CD4-positive, alpha-beta T cell treated with Interleukin-17A for 4 hours (primary cell): ENCODE results near the gene LRRC27.

Source experiments
- DNase-seq: peaks from one replicate; pipeline ENCODE4 v3.0.0-alpha.2; 2020; ENCODE audit warnings: mixed read lengths

The LRRC27 gene

DNA sequence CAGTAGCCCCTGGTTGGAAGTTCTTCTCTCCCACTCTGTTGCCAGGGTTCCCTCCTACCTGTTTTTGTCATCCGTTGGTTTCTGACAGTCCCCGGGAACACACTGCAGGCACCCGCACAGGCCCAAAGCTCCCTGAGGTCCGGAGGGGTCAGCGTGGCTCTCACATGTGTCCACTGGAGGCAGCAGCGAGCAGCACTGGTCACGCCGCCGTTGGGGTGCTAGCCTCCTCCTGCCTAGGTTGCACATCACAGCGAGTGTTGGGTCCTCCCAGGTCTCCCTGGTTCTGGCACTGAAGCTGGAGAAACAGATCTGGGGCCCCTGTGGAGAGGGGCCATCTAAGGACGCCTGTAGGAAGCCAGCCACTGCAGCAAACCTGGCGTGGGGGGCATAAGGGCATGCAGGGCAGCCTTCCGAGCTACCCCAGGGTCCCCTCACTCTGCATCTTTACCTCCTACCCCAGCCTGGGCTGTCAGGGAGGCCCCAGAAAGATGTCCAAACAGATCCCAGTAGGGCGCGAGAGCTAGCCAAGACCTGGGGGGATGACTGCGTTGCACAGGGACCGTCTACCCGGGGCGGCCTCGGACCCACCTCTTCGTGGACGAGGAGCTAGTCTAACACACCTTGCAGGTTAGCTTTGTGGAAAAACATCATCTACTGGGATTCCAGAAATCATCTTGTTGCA, 28.9 kb downstream of the LRRC27 start:
- peak; percentile 48 for DNase-seq

DNA sequence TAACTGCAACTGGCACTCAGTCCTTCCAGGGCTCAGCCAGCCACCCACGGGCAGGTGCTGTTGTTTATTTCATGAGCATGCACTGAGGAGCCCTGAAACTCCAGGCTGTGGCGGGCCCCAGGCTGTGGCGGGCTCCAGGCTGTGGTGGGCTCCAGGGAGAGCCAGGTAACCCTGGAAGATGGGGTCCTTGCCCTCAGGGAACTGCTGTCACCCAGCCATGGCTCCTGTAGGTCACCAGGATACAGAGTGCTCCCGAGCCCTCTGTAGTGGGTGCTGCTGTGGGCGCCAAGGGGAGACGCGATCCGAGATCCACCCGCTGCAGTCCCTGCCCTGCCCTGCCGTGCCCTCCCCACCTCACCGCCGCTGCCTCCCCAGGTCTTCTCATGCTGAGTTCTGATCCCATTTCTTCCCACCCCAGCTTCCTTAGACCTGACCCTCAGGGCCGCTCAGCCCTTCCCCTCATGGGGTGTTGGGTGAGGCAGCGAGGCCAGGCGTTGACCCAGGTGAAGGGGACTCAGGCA, 29.6 kb downstream of the LRRC27 start:
- DNase-seq: no peak

DNA sequence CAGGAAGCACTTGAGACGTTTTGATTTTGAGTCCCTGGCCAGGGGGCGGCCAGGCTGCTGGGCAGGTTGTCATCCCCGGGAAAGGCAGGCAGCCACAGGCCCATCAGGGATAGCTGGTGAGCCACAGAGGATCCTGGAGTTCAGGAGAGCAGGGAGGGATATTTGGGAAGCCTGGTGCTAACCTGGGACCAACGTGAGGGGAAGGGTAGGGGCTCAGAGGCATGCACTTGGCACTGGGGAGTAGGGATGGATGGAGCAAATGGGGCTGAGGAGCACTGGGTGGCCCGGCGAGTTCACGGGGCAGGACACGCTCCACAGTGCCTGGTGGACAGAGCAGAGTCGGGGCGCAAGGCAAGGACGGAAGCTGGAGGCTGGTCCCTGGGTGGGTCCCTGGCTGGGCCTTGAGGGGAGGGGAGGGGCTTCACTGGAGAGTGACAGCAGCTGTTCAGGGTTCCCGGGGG, 30.2 kb downstream of the LRRC27 start:
- DNase-seq: no peak

DNA sequence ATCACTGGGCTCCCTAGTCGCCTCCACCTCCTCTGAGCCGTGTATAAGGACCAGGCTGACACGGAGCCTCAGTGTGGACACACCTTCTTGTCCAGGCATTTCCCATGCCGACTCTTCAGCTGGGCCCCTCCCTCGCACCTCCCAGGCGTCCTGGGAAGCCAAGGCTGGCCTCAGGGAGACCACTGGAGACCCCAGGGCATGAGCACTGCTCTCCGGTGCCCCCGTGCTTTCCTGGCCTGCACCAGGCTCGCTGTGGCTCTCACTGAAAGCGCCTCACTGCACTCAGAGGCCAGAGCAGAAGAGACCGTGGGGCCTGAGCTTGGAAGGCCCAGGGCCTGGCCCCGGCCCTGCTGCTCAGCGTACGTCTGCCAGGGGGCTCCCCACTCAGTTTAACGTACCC, 31.4 kb downstream of the LRRC27 start:
- DNase-seq: no peak

DNA sequence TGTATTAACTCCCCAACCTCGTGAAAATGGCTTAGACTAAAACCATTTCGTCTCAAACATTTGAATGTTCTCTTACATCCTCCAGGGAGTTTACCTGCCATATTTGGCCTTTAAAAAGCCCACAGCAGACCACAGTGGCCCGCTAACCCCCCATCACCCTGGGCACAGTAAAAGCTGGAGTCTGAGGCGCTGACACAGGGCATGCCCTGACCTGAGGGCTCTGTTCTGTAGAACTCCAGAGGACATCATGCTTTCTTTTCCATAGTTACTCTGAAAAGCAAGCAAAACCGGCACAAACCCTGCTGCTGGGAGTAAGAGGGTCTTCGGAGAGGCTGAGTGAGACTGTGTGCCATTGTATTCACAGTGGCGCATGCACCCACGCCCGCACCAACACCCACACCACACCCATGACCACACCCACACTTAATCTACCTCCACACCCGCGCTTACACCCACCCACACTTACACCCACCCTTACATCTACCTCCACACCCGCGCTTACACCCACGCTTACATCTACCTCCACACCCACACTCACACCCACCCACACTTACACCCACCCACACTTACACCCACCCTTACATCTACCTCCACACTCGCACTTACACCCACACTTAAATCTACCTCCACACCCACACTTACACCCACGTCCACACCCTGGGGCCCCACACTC, 32.1 kb downstream of the LRRC27 start:
- peak; percentile 28 for DNase-seq

DNA sequence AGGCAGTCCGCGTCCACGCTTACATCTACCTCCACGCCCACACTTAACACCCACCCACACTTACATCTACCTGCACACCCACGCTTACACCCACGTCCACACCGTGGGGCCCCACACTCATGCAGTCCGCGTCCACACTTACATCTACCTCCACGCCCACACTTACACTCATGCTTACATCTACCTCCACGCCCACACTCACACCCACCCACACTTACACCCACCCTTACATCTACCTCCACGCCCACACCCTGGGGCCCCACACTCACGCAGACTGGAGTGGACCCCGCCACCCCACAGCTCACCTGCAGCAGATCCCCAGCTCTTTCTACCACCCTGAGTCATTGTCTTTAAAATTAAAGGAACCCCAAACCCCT, 32.6 kb downstream of the LRRC27 start:
- DNase-seq: no peak

DNA sequence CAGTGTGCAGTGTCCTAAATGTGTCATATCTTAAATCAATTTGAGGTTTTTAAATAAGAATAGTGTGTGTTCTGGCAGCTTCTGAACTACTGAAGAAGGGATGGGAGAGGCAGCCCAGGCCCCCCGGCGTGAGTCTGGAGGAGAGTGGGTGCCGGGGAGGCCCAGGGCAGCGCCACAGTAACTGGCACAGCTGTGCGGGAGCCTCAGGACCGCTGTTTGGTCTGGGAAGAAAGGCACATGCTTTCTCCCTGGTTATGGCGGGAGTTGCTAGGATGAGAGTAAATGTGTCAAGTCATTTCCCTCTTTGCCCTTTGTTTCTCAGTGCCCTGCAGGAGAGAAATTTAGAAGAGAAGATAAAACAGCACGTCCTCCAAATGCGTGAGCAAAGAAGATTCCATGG, 33.1 kb downstream of the LRRC27 start:
- DNase-seq: no peak

DNA sequence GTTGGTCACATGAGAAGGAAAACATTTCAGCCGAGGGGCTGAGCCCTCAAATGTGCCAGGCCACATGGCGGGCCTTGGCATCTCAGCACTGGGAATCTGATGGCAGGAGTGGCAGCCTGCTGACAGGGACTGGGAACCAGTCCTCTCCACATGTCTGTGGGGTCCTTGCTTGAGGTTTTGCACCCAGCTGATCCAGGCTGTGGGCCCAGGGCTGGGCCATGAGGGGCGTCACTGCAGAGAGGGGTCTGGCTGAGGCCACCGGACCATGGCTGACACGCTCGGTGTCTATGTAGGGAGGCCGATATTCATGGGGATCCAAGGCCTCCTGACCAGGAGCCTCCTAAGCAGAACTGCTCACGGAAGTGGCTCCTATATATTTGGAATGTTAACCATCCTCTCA, 34.0 kb downstream of the LRRC27 start:
- DNase-seq: no peak

DNA sequence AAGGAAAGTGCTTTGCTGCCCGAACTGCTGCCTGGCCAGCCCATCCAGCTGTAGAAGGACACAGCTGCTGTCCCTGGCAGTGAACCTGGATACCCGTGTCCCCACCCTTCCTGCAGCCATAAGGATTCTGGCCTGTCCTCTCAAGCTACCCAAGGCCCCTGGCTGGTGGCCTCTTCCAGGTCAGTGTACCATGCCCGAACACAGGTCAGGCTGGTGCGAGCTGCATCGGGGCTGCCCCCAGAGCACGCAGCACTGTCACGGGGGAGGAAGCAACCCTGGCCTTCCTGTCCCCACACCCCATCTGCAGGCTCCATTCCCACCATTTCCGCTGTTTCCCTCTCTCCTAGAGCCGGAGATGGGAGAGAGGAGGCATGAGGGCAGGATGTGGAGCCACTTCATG, 34.5 kb downstream of the LRRC27 start:
- DNase-seq: no peak

DNA sequence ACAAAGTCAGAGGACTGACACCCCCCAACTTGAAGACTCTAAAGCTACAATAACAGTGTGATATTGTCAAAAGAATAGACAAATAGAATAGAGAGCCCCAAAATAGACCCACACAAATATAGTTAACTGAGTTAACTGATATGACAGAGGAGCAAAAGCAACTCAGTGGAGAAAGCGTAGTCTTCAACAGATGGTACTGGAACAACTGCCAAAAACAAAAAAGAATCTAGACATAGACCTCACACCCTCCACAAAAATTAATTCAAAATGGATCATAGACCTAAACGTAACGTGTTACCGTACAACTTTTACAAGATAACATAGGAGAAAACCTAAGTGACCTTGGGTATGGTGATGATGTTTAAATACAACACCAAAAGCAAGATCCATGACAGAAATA, 36.4 kb downstream of the LRRC27 start:
- no peak for DNase-seq

DNA sequence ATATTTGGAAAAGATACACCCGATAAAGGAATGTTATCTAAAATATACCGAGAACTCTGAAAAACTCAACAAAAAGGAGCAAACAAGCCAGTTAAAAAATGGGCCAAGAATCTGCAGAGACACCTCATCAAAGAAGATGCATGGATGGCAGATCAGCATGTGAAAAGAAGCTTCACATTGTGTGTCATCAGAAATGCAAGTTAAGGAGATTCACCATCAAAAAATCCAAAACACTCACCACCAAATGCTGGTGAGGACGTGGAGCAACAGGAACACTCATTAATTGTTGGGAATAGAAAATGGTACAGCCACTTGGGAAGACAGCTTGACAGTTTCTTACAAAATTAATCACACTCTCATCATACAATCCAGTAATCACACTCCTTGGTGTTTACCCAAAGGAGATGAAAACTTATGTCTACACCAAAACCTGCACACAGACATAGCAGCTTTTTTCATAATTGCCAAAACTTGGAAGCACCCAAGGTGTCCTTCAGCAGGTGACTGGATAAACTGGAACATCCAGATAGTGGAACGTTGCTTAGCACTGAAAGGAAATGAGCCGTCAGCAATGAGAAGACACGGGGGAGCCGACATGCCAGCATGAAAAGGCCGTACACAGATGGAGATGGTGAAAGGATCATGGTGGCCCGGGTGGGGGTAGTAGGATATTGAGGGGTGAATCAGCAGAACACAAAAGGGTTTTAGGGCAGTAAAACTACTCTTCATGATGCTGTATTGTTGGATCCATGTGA, 37.1 kb downstream of the LRRC27 start:
- DNase-seq: no peak

DNA sequence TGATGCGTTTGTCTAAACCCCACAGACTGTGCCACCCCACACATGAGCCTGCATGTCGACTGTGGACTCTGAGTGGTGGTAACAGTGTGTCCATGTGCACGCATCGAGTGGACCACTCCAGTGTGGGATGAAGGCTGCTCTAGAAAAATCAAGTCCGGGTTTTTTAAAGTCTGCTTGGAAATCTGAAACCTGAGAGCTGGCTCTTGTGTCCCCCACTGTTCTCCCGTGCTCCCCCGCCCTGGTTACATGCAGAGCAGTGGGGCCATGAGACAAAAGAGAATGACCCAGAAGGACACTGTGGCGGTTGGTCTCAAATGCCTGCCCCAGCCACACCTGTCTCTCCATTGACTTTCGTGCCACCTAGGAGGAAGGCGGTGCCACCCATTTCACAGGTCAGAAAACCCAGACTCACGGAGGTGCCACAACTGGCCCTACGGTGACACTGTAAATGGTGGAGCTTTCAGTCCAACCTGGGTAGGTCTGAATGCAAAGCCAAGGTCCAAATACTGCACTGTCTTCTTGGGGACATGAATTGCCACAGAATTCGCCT, 37.7 kb downstream of the LRRC27 start:
- DNase-seq: no peak

DNA sequence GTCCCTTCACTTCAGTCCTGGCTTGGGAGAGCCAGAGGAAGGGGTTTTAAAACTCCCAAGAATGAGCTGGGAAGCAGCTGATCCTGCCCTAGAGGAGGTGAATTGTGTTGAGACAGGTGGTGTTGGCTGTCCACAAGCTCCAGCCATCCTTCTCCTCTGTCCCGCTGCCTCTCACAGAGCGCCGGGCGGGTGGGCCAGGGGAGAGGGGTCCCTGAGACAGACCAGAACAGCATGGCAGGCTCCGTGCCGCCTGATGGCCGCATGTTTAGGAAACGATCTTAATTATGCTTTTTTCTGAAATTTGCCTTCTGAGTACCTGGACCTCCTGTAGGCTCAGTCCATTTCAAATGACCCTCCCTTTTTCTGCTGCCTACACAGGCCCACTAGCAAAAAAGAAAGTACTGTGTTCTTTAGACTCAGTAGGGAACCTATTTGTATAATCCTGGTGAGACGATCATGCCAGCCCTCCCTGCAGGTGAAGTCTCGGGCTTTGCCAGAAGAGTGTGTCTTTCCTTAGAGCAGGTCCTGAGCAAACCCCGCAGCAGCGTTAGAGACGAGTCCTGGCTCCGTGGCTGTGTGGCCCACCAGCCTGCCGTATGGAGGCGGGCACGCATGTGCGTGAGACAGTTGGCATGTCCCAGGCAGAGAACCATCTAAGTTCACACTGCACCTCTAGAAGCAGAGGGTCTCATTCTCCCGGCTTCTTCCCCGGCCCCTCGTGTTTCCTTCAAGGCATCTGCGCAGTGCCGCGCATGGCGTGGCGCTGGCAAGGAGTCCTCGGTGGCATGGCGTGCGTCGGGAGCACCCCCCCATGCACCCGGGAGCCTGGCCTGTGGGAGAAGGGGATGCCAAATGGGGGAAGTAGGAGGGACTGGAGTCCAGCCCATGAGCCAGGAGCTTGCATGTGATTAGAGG, 38.7 kb downstream of the LRRC27 start:
- DNase-seq: no peak

DNA sequence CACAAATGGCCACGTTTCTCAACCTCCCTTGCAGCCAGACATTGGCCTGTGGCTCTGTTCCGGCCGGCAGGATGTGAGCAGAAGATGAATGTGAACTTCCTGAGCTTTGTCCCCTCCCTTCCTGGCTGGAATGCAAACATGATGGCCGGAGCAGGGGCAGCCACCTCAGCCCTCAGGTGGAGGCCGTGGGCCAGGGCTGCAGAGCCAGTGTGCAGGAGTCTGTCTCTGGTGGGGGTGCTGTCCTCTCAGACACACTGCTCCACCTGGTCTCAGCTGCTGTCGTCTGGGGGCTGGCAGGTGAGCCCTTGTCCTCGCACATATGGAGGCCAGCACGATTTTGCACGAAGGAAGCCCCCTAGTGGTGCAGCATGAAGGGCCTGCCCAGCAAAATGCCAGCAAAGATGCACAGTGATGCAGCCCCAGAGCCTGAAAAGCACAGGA, 39.7 kb downstream of the LRRC27 start:
- peak; percentile 43 for DNase-seq

DNA sequence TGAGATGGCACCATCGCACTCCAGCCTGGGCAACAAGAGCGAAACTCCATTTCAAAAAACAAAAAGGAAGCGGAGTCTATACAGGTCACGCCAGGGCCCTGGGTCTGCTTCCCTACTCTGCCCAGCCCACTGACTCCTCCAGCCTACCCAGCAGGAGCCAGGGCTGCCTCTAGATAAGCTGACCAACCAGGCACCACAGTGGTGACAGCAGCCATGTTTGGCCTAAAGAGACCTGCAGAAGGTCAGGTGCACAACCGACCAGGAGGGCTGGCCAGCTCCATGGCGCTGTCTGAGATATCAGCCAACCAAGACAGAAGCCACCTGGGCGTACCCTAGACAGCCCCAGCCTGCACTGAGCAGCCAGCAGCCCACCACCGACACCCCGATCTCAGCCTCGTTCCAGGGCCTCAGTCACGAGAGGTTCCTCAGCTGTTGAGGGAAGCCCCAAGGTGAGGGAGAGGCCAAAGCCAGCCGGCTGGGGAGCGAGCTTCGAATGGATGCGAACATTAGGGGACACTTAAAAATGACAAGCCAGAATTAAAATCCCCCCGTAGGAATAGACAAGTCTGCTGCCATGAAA, 40.6 kb downstream of the LRRC27 start:
- DNase-seq: no peak

DNA sequence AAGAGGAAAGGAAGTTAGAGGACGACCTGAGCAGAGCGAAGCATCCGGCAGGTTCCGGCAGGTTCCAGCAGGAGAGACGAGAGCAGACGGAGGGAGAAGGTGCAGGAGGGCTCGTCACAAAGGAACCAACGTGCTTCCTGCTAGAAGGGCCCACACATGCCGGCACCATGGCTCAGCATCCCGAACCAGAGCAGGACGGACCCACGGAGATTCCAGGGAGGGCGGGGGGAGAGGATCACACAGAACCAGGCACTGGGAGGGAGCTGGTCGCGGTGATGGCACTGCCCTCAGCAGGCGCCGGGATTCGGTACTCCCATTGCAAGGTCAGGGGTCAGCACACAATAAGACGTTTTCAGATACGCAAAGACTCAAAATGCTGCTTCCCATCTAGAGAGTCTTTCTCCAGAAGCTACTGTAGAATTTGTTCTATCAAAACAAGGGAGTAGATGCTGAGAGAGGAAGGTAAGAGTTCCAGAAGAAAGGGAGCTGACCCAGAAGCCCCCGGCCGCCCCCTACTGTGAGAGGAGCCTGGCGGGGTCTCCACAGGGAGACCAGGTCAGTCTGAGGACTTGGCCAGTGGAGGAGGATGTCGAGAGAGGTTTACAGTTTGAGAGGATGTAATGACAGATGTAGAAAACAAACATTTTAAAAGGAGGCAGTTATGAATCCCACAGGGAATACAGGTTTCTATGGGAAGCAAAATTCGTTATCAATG, 41.4 kb downstream of the LRRC27 start:
- DNase-seq: no peak

DNA sequence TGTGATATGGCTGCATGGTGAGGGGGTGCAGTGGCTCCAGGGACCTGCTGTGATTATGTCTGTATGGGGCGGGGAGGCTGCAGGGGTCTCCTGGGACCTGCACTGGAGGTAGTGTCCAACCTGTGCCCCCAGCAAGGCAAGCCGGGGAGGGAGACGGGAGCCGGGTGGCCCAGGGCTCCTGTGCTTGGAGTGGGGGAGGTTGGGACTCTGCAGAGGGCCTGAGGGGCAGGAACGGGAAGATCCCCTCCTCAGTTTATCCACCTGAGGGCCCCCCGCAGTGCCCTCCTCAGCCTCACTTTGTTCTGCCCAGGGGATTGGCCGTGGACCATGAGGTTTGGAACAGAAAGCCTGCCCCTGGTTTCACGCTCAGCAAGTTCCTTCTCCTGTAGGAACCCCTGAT, 42.2 kb downstream of the LRRC27 start:
- no peak for DNase-seq

DNA sequence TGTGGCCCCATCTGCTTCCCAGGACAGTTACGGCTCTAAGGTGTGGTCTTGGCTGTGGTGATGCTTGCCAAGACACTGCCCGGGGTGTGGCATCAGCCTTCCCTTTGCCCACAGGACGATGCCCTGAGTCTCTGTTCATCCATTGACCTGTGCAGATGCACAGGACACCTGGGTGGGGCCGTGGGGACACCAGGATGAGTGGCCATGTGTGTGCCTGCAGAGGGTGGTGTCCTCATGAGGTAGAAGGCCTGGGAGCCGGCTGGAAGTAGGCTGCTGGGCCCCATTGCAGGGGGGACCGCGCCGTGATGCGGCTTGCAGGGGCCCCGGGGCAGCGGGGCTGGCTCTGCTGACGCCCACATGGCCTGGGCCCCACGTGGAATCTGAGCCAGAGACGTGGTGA, 42.6 kb downstream of the LRRC27 start:
- no peak for DNase-seq

DNA sequence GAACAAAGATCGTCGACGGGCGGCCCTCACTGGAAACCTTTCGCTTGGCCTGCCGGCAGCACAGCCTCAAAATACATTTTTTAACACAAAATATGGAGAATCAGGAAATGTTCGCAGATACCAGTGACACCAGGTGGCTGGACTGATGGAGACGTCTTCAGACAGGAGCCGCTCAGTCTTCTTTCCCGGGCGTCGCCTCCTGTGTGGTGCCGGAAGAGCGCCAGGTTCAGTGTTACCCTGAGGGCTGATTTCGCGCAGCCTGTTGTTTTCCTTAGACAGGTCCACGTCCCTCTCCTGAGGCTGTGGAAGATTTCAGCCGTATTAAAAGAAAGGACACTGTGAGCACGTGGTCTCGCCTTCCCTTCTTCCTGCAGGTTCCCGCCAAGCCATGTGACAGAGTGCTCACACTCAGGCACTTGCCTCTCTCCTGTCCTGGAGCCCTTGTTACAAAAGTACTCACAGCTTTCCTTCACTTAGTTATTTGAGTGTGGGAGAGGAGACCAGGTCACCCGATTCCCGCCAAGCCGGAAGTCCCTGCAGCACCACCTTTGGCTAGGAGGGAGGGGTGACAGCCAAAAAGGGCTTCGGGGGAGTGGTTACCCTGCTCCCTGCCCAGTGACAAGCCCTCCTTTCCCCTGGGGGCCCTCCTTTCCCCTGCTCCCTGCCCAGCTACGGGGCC, 43.3 kb downstream of the LRRC27 start:
- DNase-seq: no peak

DNA sequence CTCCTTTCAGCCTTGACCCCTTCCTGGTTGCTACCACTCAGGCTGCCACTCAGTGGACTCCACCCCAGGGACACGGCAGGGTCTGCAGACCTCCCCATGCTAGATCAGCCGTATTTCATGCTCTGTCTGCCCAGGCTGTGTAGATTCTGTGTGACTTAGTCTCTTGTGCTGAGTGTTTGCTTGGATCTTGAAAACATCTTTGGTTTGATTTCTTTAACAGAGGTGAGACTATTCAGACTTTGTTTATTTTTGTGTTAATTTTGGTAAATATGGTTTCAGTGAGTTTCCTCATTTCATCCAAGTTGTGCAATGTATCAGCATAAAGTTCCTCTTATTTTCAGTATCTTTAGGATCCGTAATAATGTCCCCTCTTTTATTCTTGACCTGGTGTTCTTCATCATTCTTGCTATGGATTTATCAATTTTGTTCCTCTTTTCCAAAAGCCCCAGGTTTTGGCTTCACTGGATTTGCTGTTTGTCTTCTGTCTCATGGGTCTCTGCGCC, 43.9 kb downstream of the LRRC27 start:
- no peak for DNase-seq
